Liver (tissue), 3 donors: ENCODE data around the gene MUSK.

Experiments used
- ATF3 ChIP-seq: IDR thresholded peaks from 2 replicates; pipeline ENCODE4 v1.6.1; 2016; ENCODE audit warnings: antibody characterized with exemption
- CTCF ChIP-seq: fragments of 150-350 bp; IDR thresholded peaks from 2 replicates; pipeline ENCODE4 v1.5.1; 2017; ENCODE audit warnings: improper control_type of control experiment, low read depth, low read length; ENCODE audit not compliant: missing input control
- FOXA1 ChIP-seq: IDR thresholded peaks from 2 replicates; pipeline ENCODE4 v1.6.1; 2016; ENCODE audit warnings: antibody characterized with exemption
- HNF4A ChIP-seq, 2 donors: conservative IDR thresholded peaks; 2 replicates each; pipeline ENCODE4 v1.6.1; 2016; ENCODE audit warnings: antibody characterized with exemption in 2 of 2, mild to moderate bottlenecking in 2 of 2
- JUND ChIP-seq, 2 donors: IDR thresholded peaks; 2 replicates each; pipeline ENCODE4 v1.6.1; 2016; ENCODE audit warnings: antibody characterized with exemption in 2 of 2
- RAD21 ChIP-seq, 2 donors: IDR thresholded peaks; 2 replicates each; pipeline ENCODE4 v1.6.1; 2016; ENCODE audit warnings: antibody characterized with exemption in 2 of 2, mild to moderate bottlenecking in 2 of 2
- REST ChIP-seq: IDR thresholded peaks from 2 replicates; pipeline ENCODE4 v1.6.1; 2016; ENCODE audit warnings: antibody characterized with exemption, mild to moderate bottlenecking
- RXRA ChIP-seq, 2 donors: IDR thresholded peaks; 2 replicates each; pipeline ENCODE4 v1.6.1; 2017 to 2018; ENCODE audit warnings: antibody characterized with exemption in 2 of 2, mild to moderate bottlenecking in 1 of 2
- SP1 ChIP-seq: IDR thresholded peaks from 2 replicates; pipeline ENCODE4 v1.6.1; 2018; ENCODE audit warnings: antibody characterized with exemption, mild to moderate bottlenecking
- YY1 ChIP-seq: IDR thresholded peaks from 2 replicates; pipeline ENCODE4 v1.6.1; 2016; ENCODE audit warnings: antibody characterized with exemption, mild to moderate bottlenecking
- ZBTB33 ChIP-seq: IDR thresholded peaks from 2 replicates; pipeline ENCODE4 v1.6.1; 2016; ENCODE audit warnings: antibody characterized with exemption
- donor health status: healthy.
- donor health status: healthy.

GRCh38 chr9:110714314-110714713, 45.7 kb downstream of the MUSK start:
- TF ChIP-seq JUND (IDR thresholded peaks at IDR 0.05): no peak
- no peak for TF ChIP-seq ZBTB33
- no peak for TF ChIP-seq ATF3
- TF ChIP-seq CTCF: no peak
- no peak for TF ChIP-seq FOXA1
- no peak for TF ChIP-seq REST
- TF ChIP-seq RXRA (IDR thresholded peaks at IDR 0.05): no peak
- no peak for TF ChIP-seq RAD21 (IDR thresholded peaks at IDR 0.05)
- no peak for TF ChIP-seq YY1
- TF ChIP-seq HNF4A (conservative IDR thresholded peaks at IDR 0.05): no peak
- no peak for TF ChIP-seq SP1
